K562 (cell line): ENCODE results near the gene PRRT1. TPM values are rescaled to one million over a fixed set of nuclear protein-coding genes. Genes with fewer than 3 reads are reported as not detected.

ENCODE experiments used
- ATF3 ChIP-seq, 2 experiments: fragments of 450-650 bp in 1 of 2; sonication (generic) in 1 of 2; formaldehyde crosslinking in 1 of 2; IDR thresholded peaks in 1 of 2; conservative IDR thresholded peaks in 1 of 2; 2 replicates each; pipeline versions ENCODE4 v1.6.1 to v1.8.1; 2016 to 2023; ENCODE audit warnings: mild to moderate bottlenecking in 2 of 2, moderate library complexity in 2 of 2, inconsistent platforms in 1 of 2, missing genetic modification reagents in 1 of 2
- ATF4 ChIP-seq: fragments of 450-650 bp; formaldehyde crosslinking; IDR thresholded peaks from 2 replicates; pipeline ENCODE4 v1.4.0; 2022; ENCODE audit warnings: mild to moderate bottlenecking, moderate library complexity
- BACH1 ChIP-seq: fragments of 200-800 bp; sonication (Bioruptor generic); IDR thresholded peaks from 2 replicates; pipeline ENCODE4 v1.6.1; 2016; ENCODE audit warnings: missing genetic modification characterization, missing compliant biosample characterization
- CREM ChIP-seq: IDR thresholded peaks from 2 replicates; pipeline ENCODE4 v1.6.1; 2014; ENCODE audit warnings: antibody characterized with exemption, low read depth
- DEAF1 ChIP-seq: fragments of 450-650 bp; formaldehyde crosslinking; IDR thresholded peaks from 2 replicates; pipeline ENCODE4 v1.4.0; 2020; ENCODE audit warnings: mild to moderate bottlenecking, moderate library complexity
- EP300 ChIP-seq: IDR thresholded peaks from 2 replicates; pipeline ENCODE4 v1.6.1; 2012; ENCODE audit warnings: low read length, improper control_type of control experiment
- FOXA1 ChIP-seq: fragments of 450-650 bp; IDR thresholded peaks from 2 replicates; pipeline ENCODE4 v1.6.1; 2016; ENCODE audit warnings: mild to moderate bottlenecking, borderline replicate concordance
- FOXA3 ChIP-seq, 2 experiments: fragments of 450-650 bp in 1 of 2; sonication (generic) in 1 of 2; formaldehyde crosslinking; IDR thresholded peaks in 1 of 2; conservative IDR thresholded peaks in 1 of 2; 2 replicates each; pipeline versions ENCODE4 v1.4.0 to v1.8.0; 2020 to 2022; ENCODE audit warnings: mild to moderate bottlenecking in 2 of 2, missing genetic modification reagents in 1 of 2
- GATAD2B ChIP-seq: fragments of 450-650 bp; IDR thresholded peaks from 2 replicates; pipeline ENCODE4 v1.6.1; 2017; ENCODE audit warnings: mild to moderate bottlenecking, borderline replicate concordance
- HNRNPUL1 ChIP-seq: fragments of 200-400 bp; formaldehyde crosslinking; IDR thresholded peaks from 2 replicates; pipeline ENCODE4 v1.6.1; 2017; ENCODE audit warnings: low read length
- MNT ChIP-seq, 2 experiments: fragments of 450-650 bp; conservative IDR thresholded peaks; 2 replicates each; pipeline ENCODE4 v1.6.1; 2017; ENCODE audit warnings: mild to moderate bottlenecking in 2 of 2, moderate library complexity in 2 of 2
- MYC ChIP-seq, 2 experiments: fragments of 250-450 bp in 1 of 2; sonication (Bioruptor Pico) in 1 of 2; IDR thresholded peaks; 2 replicates each; pipeline versions ENCODE4 v1.5.1 to v1.6.1; 2012 to 2021; ENCODE audit warnings: low read depth in 2 of 2, borderline replicate concordance in 1 of 2, improper control_type of control experiment in 1 of 2, low read length in 1 of 2, mild to moderate bottlenecking in 1 of 2, moderate library complexity in 1 of 2
- TCF7L2 ChIP-seq: fragments of 150-350 bp; IDR thresholded peaks from 2 replicates; pipeline ENCODE4 v1.6.1; 2016; ENCODE audit warnings: low read depth, mild to moderate bottlenecking, low read length, moderate library complexity
- ZNF512 ChIP-seq: IDR thresholded peaks from 2 replicates; pipeline ENCODE4 v1.6.1; 2016; ENCODE audit warnings: missing genetic modification characterization, missing compliant biosample characterization
- ZNF696 ChIP-seq: fragments of 250-450 bp; sonication (Bioruptor Pico); conservative IDR thresholded peaks from 2 replicates; pipeline ENCODE4 v1.4.0; 2020; ENCODE audit warnings: mild to moderate bottlenecking, moderate library complexity
- ZNF76 ChIP-seq: fragments of 250-450 bp; sonication (Bioruptor Pico); IDR thresholded peaks from 2 replicates; pipeline ENCODE4 v1.4.0; 2020; ENCODE audit warnings: mild to moderate bottlenecking, moderate library complexity, borderline replicate concordance
- polyA plus RNA-seq, 8 experiments: library from polyadenylated mRNA; depleted of rRNA in 4 of 8; stranded (reverse) in 5 of 8; unstranded in 3 of 8; fragments of >200 nt; fragmentation: Nextera tagmentation in 2 of 8; fragmentation: Illumina TruSeq in 1 of 8; extraction: Ambion mirVana in 2 of 8; extraction: Trizol in 1 of 8; gene quantifications; 2 replicates each; pipeline versions ENCODE4 v1.2.1 to v1.2.3, GENCODE V29; 2011 to 2014; ENCODE audit warnings: inconsistent platforms in 1 of 8, missing spikeins in 1 of 8
- total RNA-seq, 7 experiments: library from RNA; depleted of rRNA in 6 of 7; stranded (reverse); fragments of >200 nt in 6 of 7; fragmentation: Illumina TruSeq in 2 of 7; extraction: Trizol in 2 of 7; gene quantifications; 2 replicates each; pipeline versions ENCODE4 v1.2.1 to v1.2.3, GENCODE V29; 2011 to 2021; ENCODE audit warnings: low replicate concordance in 1 of 7

PRRT1 gene
- total and polyA plus RNA-seq, 9 of the 15 experiments (the other 6 are each of a cell fraction or from before 2014, with no cell fraction given) = 0.14 to 3.5 (median 0.41) TPM

GRCh38 chr6:32152769-32153563 is 1.2 kb upstream of the PRRT1 start (continued):
- TF ChIP-seq ZNF696 (no peak), GATAD2B (peak; percentile 30; the same call in 1 of the 2 replicates), EP300 (peak; percentile 3; the same call in 1 of the 2 replicates), DEAF1 (CRISPR knock-in tag) (no peak), TCF7L2 (no peak), ATF4 (CRISPR knock-in tag) (0 out of 2 replicates have a peak, but pooled peaks have one; percentile 24), ZNF512 (peak; percentile 34; the same call in 1 of the 2 replicates), HNRNPUL1 (no peak), CREM (0 out of 2 replicates have a peak, but pooled peaks have one; percentile 20), BACH1 (0 out of 2 replicates have a peak, but pooled peaks have one; percentile 31), FOXA3 (CRISPR knock-in tag; conservative IDR thresholded peaks at IDR 0.05 in 1 of 2, IDR thresholded peaks at IDR 0.05 in 1 of 2) (peak in 1 of 2 experiments; percentile 53; a peak in 2 of 4 replicates), MNT (conservative IDR thresholded peaks at IDR 0.05) (peak in 1 of 2 experiments; percentile 13; a peak in 1 of 4 replicates), ATF3 (IDR thresholded peaks at IDR 0.05) (peak; percentile 55), ATF3 (CRISPR knock-in tag; conservative IDR thresholded peaks at IDR 0.05) (no peak), ZNF76 (no peak), MYC (IDR thresholded peaks at IDR 0.05; ENCODE audit: low read depth, low read length) (0 out of 2 replicates have a peak, but pooled peaks have one; percentile 6), MYC (CRISPR knock-in tag; IDR thresholded peaks at IDR 0.05; ENCODE audit: borderline replicate concordance, low read depth) (no peak), FOXA1 (no peak)
